Measurements from ENCODE around the gene RCBTB2.

The RCBTB2 gene

DNA sequence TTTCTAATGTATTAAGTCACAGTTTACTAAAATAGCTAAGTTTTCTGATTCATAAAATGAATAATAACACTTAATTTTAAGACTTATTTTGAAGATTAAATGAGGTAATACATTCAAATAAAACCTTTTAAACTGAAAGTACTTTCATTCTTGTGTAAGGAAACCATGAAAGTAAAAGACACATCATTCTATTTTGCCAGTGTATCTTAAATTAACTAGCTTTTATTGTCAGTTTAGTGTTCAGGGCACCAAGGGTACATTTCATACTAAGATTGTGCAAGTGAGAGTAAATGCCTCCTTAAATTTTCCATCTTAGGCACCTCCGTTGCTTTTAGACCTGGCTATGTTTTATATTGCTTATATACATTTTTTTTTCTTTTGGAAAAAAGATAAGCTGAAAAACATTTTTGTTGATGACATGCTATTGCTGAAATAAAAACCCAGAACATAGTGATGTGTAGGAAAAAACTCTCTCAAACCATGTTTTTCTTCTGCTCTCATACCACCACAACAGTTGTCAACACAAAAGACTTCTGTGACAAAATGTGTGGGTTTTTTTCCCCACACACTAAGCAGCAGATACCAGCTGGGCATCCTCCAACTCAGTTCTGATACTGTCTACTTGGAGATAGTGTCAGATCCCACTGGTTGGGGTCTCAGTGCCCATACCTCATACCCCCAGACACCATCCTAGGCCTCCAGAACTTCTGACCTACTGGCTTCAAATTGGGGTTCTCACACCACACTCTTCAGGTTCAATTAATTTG, 89.3 kb downstream of the RCBTB2 start:
- DNase-seq (ENCODE audit: low read depth) = no peak
- H3K4me3 ChIP-seq (ENCODE audit: low read depth, low read length) = no peak overlapping the region
- in situ Hi-C loops (cut with HindIII; ENCODE audit: low sequenced_read_pairs) = no loop called here
- TF ChIP-seq, protein P1, sequence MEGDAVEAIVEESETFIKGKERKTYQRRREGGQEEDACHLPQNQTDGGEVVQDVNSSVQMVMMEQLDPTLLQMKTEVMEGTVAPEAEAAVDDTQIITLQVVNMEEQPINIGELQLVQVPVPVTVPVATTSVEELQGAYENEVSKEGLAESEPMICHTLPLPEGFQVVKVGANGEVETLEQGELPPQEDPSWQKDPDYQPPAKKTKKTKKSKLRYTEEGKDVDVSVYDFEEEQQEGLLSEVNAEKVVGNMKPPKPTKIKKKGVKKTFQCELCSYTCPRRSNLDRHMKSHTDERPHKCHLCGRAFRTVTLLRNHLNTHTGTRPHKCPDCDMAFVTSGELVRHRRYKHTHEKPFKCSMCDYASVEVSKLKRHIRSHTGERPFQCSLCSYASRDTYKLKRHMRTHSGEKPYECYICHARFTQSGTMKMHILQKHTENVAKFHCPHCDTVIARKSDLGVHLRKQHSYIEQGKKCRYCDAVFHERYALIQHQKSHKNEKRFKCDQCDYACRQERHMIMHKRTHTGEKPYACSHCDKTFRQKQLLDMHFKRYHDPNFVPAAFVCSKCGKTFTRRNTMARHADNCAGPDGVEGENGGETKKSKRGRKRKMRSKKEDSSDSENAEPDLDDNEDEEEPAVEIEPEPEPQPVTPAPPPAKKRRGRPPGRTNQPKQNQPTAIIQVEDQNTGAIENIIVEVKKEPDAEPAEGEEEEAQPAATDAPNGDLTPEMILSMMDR (IDR thresholded peaks at IDR 0.05; ENCODE audit: low read depth, low read length, missing control alignments) = no peak

All from astrocyte of the cerebellum (primary cell).